CD4-positive, alpha-beta T cell (primary cell): ENCODE data around the gene DUOXA1. TPM values are rescaled to one million over a fixed set of nuclear protein-coding genes. Genes with fewer than 3 reads are reported as not detected.

Experiments used
- ATAC-seq: fragments of 200-7000 bp; cut with Tn5 transposase; one replicate; pipeline ENCODE4 v1.10.0; 2022; ENCODE audit warnings: mild to moderate bottlenecking; ENCODE audit not compliant: poor library complexity
- CTCF ChIA-PET: fragments of 350-600 bp; sonication (Branson Sonifier 250); formaldehyde crosslinking; loops from one replicate; lab custom pipeline; 2021; ENCODE audit warnings: antibody characterized with exemption, inconsistent platforms; lab: Charles Lee
- POLR2A ChIA-PET: fragments of 350-600 bp; sonication (Branson Sonifier 250); formaldehyde crosslinking; loops from one replicate; lab custom pipeline; 2021; ENCODE audit warnings: antibody characterized with exemption, inconsistent platforms; lab: Charles Lee
- DNase-seq, 14 experiments: peaks; one replicate each; pipeline ENCODE4 v3.0.0-alpha.2; 2013 to 2020; ENCODE audit warnings: mixed read lengths in 2 of 14
- H3K27ac ChIP-seq, 2 donors: one replicate each; pipeline versions ENCODE4 v1.5.1 to v1.7.0; 2013; ENCODE audit warnings: low read length in 2 of 2, low read depth in 1 of 2, mild to moderate bottlenecking in 1 of 2
- H3K27me3 ChIP-seq, 2 experiments: 1 replicate in 1 of 2; 2 replicates in 1 of 2; pipeline versions ENCODE4 v1.6.1 to v1.7.0; 2013; ENCODE audit warnings: low read length in 2 of 2, control low read depth in 1 of 2, mild to moderate bottlenecking in 1 of 2, moderate library complexity in 1 of 2; ENCODE audit not compliant: insufficient read depth in 2 of 2, control insufficient read depth in 1 of 2
- H3K36me3 ChIP-seq: one replicate; pipeline ENCODE4 v1.6.1; 2013; ENCODE audit warnings: low read length, control low read depth; ENCODE audit not compliant: insufficient read depth
- H3K4me1 ChIP-seq: one replicate; pipeline ENCODE4 v1.6.1; 2013; ENCODE audit warnings: low read length, control low read depth; ENCODE audit not compliant: insufficient read depth
- H3K4me3 ChIP-seq: one replicate; pipeline ENCODE4 v1.5.1; 2013; ENCODE audit warnings: mild to moderate bottlenecking, low read length, moderate library complexity
- H3K9me3 ChIP-seq, 2 experiments: 1 replicate in 1 of 2; 2 replicates in 1 of 2; pipeline versions ENCODE4 v1.6.1 to v1.7.0; 2013; ENCODE audit warnings: low read length in 2 of 2, mild to moderate bottlenecking in 2 of 2, control low read depth in 1 of 2, moderate library complexity in 1 of 2; ENCODE audit not compliant: control insufficient read depth in 1 of 2, insufficient read depth in 1 of 2
- H3K27ac Mint-ChIP-seq: one replicate; pipeline ENCODE4 v1.8.0; 2020; ENCODE audit warnings: mixed read lengths
- H3K27me3 Mint-ChIP-seq: one replicate; pipeline ENCODE4 v1.8.0; 2021; ENCODE audit warnings: mixed read lengths
- H3K36me3 Mint-ChIP-seq: one replicate; pipeline ENCODE4 v1.8.0; 2021; ENCODE audit warnings: low read depth, mixed read lengths
- H3K4me1 Mint-ChIP-seq: one replicate; pipeline ENCODE4 v1.8.0; 2021; ENCODE audit warnings: low read depth, mixed read lengths
- H3K4me3 Mint-ChIP-seq: one replicate; pipeline ENCODE4 v1.8.0; 2020; ENCODE audit warnings: mild to moderate bottlenecking, mixed read lengths
- H3K9me3 Mint-ChIP-seq: one replicate; pipeline ENCODE4 v1.8.0; 2020; ENCODE audit warnings: mixed read lengths
- CTCF ChIP-seq: fragments of 200-600 bp; IDR thresholded peaks from one replicate; pipeline ENCODE4 v1.8.0; 2022; ENCODE audit warnings: antibody characterized with exemption, mild to moderate bottlenecking
- intact Hi-C, 2 experiments: fragments of 100-400 bp; cut with DNase I in 1 of 2; cut with micrococcal nuclease in 1 of 2; formaldehyde crosslinking; loops; one replicate each; pipeline versions ENCODE4 v1.15.1 to v1.9.0; 2023 to 2025; cut with DNase I, micrococcal nuclease
- total RNA-seq, 174 experiments: library from RNA in 2 of 174; stranded (reverse) in 2 of 174; gene quantifications; one replicate each; pipeline ENCODE4 v1.2.3 and lab custom pipeline; 2021 to 2026

The DUOXA1 gene
- total RNA-seq, 2 experiments from 2014 or later, result 0.44 to 1.0 TPM

- ATAC-seq, result no peak
Observed at GRCh38 chr15:45168751-45169551, 39.3 kb upstream of the DUOXA1 start.

GRCh38 chr15:45168286-45168685, 38.6 kb upstream of the DUOXA1 start:
- DNase-seq, result no peak
- POLR2A ChIA-PET, result interaction anchor here (1.0 to 3.7 kb wide), 8 partner anchors 16 to 234 kb away, joined by 3 to 53 read pairs (median 6); a partner anchor contains a TSS
- H3K4me1 Mint-ChIP-seq, result peaks cover 15% of the 10 kb centered on the region
- H3K36me3 Mint-ChIP-seq, result no peaks in the 10 kb centered on the region
- peak overlapping the region; percentile 89 for H3K27ac Mint-ChIP-seq
- CTCF ChIA-PET, result interaction anchor here (0.6 to 2.2 kb wide), 6 partner anchors 11 to 233 kb away, joined by 3 to 14 read pairs (median 8); a partner anchor contains a TSS
- no peaks in the 10 kb centered on the region for H3K9me3 Mint-ChIP-seq
- no peaks in the 10 kb centered on the region for H3K9me3 ChIP-seq
- no peak overlapping the region for H3K27ac ChIP-seq
- H3K4me3 ChIP-seq, result no peak overlapping the region
- peak overlapping the region; percentile 57 for H3K4me3 Mint-ChIP-seq
- ATAC-seq, result no peak
- H3K4me1 ChIP-seq, result peaks cover 26% of the 10 kb centered on the region
- no peaks in the 10 kb centered on the region for H3K36me3 ChIP-seq
- no peaks in the 10 kb centered on the region for H3K27me3 Mint-ChIP-seq
- intact Hi-C loops, result loop anchor here (5.0 to 10.0 kb wide), 5 partner anchors 41 to 1986 kb away; partner anchors contain the start of genes BLOC1S6 (in 1 of the 2), DUOX1 (in 1 of the 2) and DUOXA1 (in 1 of the 2)
- TF ChIP-seq CTCF, result no peak
- no peaks in the 10 kb centered on the region for H3K27me3 ChIP-seq

More at GRCh38 chr15:45168751-45169551, 39.3 kb upstream of the DUOXA1 start:
- H3K36me3 Mint-ChIP-seq, result no peaks in the 10 kb centered on the region
- H3K27me3 ChIP-seq, result no peaks in the 10 kb centered on the region
- H3K9me3 Mint-ChIP-seq, result no peaks in the 10 kb centered on the region
- H3K4me3 ChIP-seq, result no peak overlapping the region
- peak overlapping the region in 1 of 2 donors; percentile 38 for H3K27ac ChIP-seq
- CTCF ChIA-PET, result interaction anchor here (0.6 to 2.2 kb wide), 6 partner anchors 10 to 51 kb away, joined by 3 to 14 read pairs (median 8); no protein-coding TSS in a partner anchor
- H3K27ac Mint-ChIP-seq, result peak overlapping the region; percentile 89
- POLR2A ChIA-PET, result interaction anchor here (1.1 to 2.3 kb wide), 4 partner anchors 19 to 233 kb away, joined by 3 to 53 read pairs (median 7); a partner anchor contains a TSS
- no peak for TF ChIP-seq CTCF
- peaks cover 26% of the 10 kb centered on the region for H3K4me1 ChIP-seq
- H3K9me3 ChIP-seq, result no peaks in the 10 kb centered on the region
- H3K36me3 ChIP-seq, result no peaks in the 10 kb centered on the region
- intact Hi-C loops, result loop anchor here (5.0 to 10.0 kb wide), 5 partner anchors 42 to 1987 kb away; partner anchors contain the start of genes BLOC1S6 (in 1 of the 2), DUOX1 (in 1 of the 2) and DUOXA1 (in 1 of the 2)
- peaks cover 15% of the 10 kb centered on the region for H3K4me1 Mint-ChIP-seq
- no peak for DNase-seq
- H3K27me3 Mint-ChIP-seq, result no peaks in the 10 kb centered on the region
- peak overlapping the region; percentile 74 for H3K4me3 Mint-ChIP-seq

GRCh38 chr15:45167631-45168205, 38.0 kb upstream of the DUOXA1 start:
- DNase-seq (no peak), ATAC-seq (no peak)
- ChIA-PET CTCF (interaction anchor here (1.2 to 2.2 kb wide), 8 partner anchors 12 to 234 kb away, joined by 5 to 14 read pairs (median 8); partner anchors contain the start of gene SHF), POLR2A (interaction anchor here (1.0 to 3.7 kb wide), 12 partner anchors 9 to 234 kb away, joined by 3 to 53 read pairs (median 4); a partner anchor contains a TSS)
- peak overlapping the region; percentile 89 for H3K27ac Mint-ChIP-seq
- peaks cover 29% of the 10 kb centered on the region for H3K4me1 ChIP-seq
- peak overlapping the region; percentile 78 for H3K4me3 ChIP-seq
- peak overlapping the region; percentile 85 for H3K4me3 Mint-ChIP-seq
- peaks cover 15% of the 10 kb centered on the region for H3K4me1 Mint-ChIP-seq
- peak overlapping the region in 1 of 2 donors; percentile 83 for H3K27ac ChIP-seq
- H3K27me3 Mint-ChIP-seq, result no peaks in the 10 kb centered on the region
- TF ChIP-seq CTCF, result no peak
- intact Hi-C loops, result loop anchor here (1.0 to 10.0 kb wide), 7 partner anchors 33 to 1985 kb away; partner anchors contain the start of genes BLOC1S6 (in 1 of the 2), DUOX1 (in 1 of the 2) and DUOXA1 (in 1 of the 2)
- H3K9me3 Mint-ChIP-seq, result no peaks in the 10 kb centered on the region
- H3K27me3 ChIP-seq, result no peaks in the 10 kb centered on the region
- H3K9me3 ChIP-seq, result no peaks in the 10 kb centered on the region
- no peaks in the 10 kb centered on the region for H3K36me3 Mint-ChIP-seq
- H3K36me3 ChIP-seq, result no peaks in the 10 kb centered on the region
